SK-N-MC (cell line): ENCODE results near the gene MAGI3.

Experiments
- EZH2 ChIP-seq: fragments of 200-600 bp; sonication (generic); IDR thresholded peaks from one replicate; pipeline ENCODE4 v1.6.1; 2017; ENCODE audit warnings: antibody characterized with exemption
- FOXP2 ChIP-seq: optimal IDR thresholded peaks from 2 replicates; pipeline ENCODE3; 2011; ENCODE audit warnings: mild to moderate bottlenecking, moderate library complexity; ENCODE audit not compliant: insufficient read depth; ENCODE audit errors: extremely low read length, control extremely low read depth
- POLR2AphosphoS5 ChIP-seq: IDR thresholded peaks from 2 replicates; pipeline ENCODE4 v1.6.1; 2012; ENCODE audit warnings: mild to moderate bottlenecking, low read depth, low read length, borderline replicate concordance

DNA sequence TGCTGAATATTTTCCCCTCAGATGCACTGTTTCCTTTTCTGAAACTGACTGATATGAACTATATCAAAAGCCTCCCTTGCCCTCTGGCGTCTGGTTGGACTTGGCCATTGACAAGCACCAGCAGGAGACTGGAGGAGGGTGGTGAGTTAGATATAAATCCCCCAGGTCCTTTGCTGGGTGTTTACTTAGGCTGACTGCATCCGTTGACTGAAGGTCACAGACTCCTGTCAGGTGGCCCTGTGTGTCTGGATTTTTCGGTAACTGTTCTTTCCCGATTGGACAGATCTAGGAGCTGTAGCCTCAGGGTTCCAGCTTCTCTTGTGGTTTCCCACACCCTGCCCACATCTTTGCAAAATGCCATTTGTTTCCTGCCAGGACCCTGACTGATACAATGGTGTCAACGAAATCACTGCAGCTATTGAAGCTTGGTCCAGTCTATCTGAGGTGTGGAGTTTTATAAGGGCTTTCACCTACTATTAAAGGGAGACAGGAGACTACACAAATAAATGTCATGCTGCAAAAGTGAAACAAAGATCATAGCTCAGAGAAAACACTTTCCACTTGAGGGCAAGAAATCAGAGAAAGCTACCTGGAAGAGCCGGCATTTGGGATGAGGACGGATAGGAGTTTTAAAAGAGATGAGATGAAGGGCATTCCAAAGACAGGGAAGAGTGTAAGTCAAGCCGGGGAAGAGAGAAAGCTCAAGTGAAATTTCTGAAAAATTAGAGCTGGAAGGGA lies 1.5 kb upstream of the MAGI3 start:
- no peak for TF ChIP-seq EZH2
- no peak for TF ChIP-seq POLR2AphosphoS5
- no peak for TF ChIP-seq FOXP2
